SU-DHL-6 (cell line): ENCODE measurements around the gene RASAL3.

Experiments used
- H2AFZ ChIP-seq: fragments of 200-600 bp; sonication (generic); 2 replicates; pipeline ENCODE4 v1.6.1; 2014; ENCODE audit warnings: low read depth, mild to moderate bottlenecking, moderate library complexity, mixed read lengths, antibody characterized with exemption, low read length; ENCODE audit not compliant: severe bottlenecking
- H3F3A ChIP-seq: fragments of 200-600 bp; shearing (Covaris generic); 2 replicates; pipeline ENCODE4 v1.6.0; 2016; ENCODE audit warnings: antibody characterized with exemption, mild to moderate bottlenecking; ENCODE audit not compliant: insufficient read depth
- H3K27ac ChIP-seq: fragments of 200-600 bp; sonication (generic); 2 replicates; pipeline ENCODE4 v1.5.1; 2016; ENCODE audit warnings: low read depth, mild to moderate bottlenecking, low read length, moderate library complexity, mixed read lengths
- H3K27me3 ChIP-seq: fragments of 200-600 bp; sonication (generic), shearing (Covaris generic); 2 replicates; pipeline ENCODE4 v1.6.0; 2014; ENCODE audit warnings: mild to moderate bottlenecking, low read length
- H3K36me3 ChIP-seq: fragments of 200-600 bp; sonication (generic); 2 replicates; pipeline ENCODE4 v1.6.1; 2014; ENCODE audit warnings: mild to moderate bottlenecking, low read length, mixed read lengths
- H3K4me2 ChIP-seq: fragments of 300-600, 200-600 bp; shearing (Covaris generic), sonication (generic); 2 replicates; pipeline ENCODE4 v1.6.0; 2014; ENCODE audit warnings: low read length, low read depth, mild to moderate bottlenecking; ENCODE audit not compliant: poor library complexity, severe bottlenecking
- H3K4me3 ChIP-seq: fragments of 200-600 bp; sonication (generic); 2 replicates; pipeline ENCODE4 v1.5.1; 2014; ENCODE audit warnings: antibody characterized with exemption, low read length, mild to moderate bottlenecking, mixed read lengths; ENCODE audit not compliant: insufficient read depth, poor library complexity, severe bottlenecking
- H3K79me2 ChIP-seq: fragments of 200-600 bp; sonication (generic); 2 replicates; pipeline ENCODE4 v1.6.1; 2014; ENCODE audit warnings: mild to moderate bottlenecking, low read length, moderate library complexity; ENCODE audit not compliant: insufficient read depth
- H3K9ac ChIP-seq: fragments of 200-600 bp; sonication (generic); 2 replicates; pipeline ENCODE4 v1.7.0; 2014; ENCODE audit warnings: mild to moderate bottlenecking, low read length
- H3K9me2 ChIP-seq: fragments of 200-600 bp; sonication (generic); replicated peaks from 2 replicates; pipeline ENCODE4 v1.6.1; 2014; ENCODE audit warnings: low read length; ENCODE audit not compliant: insufficient read depth
- H3K9me3 ChIP-seq: fragments of 200-600 bp; sonication (generic); 2 replicates; pipeline ENCODE4 v1.6.1; 2014; ENCODE audit warnings: low read length, mixed read lengths; ENCODE audit not compliant: insufficient read depth
- H4K20me1 ChIP-seq: fragments of 200-600 bp; sonication (generic); 2 replicates; pipeline ENCODE4 v1.6.1; 2014; ENCODE audit warnings: low read depth, mild to moderate bottlenecking, antibody characterized with exemption, low read length, moderate library complexity, mixed read lengths
- EZH2phosphoT487 ChIP-seq: fragments of 200-600 bp; sonication (generic), shearing (Covaris generic); conservative IDR thresholded peaks from 2 replicates; pipeline ENCODE4 v1.6.1; 2018; ENCODE audit warnings: mild to moderate bottlenecking, antibody characterized with exemption, low read length, moderate library complexity, mixed read lengths
- TF ChIP-seq, protein P1 (sequence below): fragments of 200-600 bp; sonication (generic); IDR thresholded peaks from one replicate; pipeline ENCODE4 v1.5.1; 2017; ENCODE audit warnings: antibody characterized with exemption, mild to moderate bottlenecking, low read length, moderate library complexity; ENCODE audit not compliant: insufficient read depth, poor library complexity, severe bottlenecking

RASAL3 gene

DNA sequence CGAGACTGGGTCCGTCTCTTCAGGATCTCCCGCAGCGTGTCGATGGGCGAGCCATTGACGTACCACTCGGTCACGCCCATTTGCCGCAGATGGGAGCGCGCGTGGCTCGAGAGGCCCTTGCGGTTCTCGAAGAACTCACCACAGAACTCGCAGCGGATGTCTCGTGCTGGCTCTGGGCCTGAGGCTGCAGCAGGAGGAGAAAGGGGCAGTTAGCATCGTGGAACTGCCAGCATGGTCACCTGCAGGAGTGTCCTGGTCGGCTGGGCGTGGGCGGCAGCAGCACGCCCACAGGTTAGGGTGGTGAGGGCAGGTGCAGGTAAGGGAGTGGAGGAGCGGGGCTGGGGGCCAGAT lies 37.0 kb downstream of the RASAL3 start:
- no peak overlapping the region for H3K9ac ChIP-seq
- no peaks in the 10 kb centered on the region for H3K9me3 ChIP-seq
- peaks cover 7% of the 10 kb centered on the region; the same call in 1 of the 2 replicates for H3K36me3 ChIP-seq
- H4K20me1 ChIP-seq: no peaks in the 10 kb centered on the region; the same call in 1 of the 2 replicates
- H3K4me3 ChIP-seq: no peak overlapping the region
- no peak overlapping the region for H3K27ac ChIP-seq
- no peaks in the 10 kb centered on the region for H3K27me3 ChIP-seq
- peaks cover 40% of the 10 kb centered on the region for H3K79me2 ChIP-seq
- no peak overlapping the region for H3K4me2 ChIP-seq
- no peak overlapping the region for H2AFZ ChIP-seq
- H3K9me2 ChIP-seq: no peaks in the 10 kb centered on the region
- no peaks in the 10 kb centered on the region for H3F3A ChIP-seq
- TF ChIP-seq EZH2phosphoT487: no peak
- TF ChIP-seq, protein P1, sequence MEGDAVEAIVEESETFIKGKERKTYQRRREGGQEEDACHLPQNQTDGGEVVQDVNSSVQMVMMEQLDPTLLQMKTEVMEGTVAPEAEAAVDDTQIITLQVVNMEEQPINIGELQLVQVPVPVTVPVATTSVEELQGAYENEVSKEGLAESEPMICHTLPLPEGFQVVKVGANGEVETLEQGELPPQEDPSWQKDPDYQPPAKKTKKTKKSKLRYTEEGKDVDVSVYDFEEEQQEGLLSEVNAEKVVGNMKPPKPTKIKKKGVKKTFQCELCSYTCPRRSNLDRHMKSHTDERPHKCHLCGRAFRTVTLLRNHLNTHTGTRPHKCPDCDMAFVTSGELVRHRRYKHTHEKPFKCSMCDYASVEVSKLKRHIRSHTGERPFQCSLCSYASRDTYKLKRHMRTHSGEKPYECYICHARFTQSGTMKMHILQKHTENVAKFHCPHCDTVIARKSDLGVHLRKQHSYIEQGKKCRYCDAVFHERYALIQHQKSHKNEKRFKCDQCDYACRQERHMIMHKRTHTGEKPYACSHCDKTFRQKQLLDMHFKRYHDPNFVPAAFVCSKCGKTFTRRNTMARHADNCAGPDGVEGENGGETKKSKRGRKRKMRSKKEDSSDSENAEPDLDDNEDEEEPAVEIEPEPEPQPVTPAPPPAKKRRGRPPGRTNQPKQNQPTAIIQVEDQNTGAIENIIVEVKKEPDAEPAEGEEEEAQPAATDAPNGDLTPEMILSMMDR: no peak

- H3K36me3 ChIP-seq: peaks cover 7% of the 10 kb centered on the region; the same call in 1 of the 2 replicates
These were observed 37.6 kb downstream of the RASAL3 start for GRCh38 chr19:15426485-15427349.

DNA sequence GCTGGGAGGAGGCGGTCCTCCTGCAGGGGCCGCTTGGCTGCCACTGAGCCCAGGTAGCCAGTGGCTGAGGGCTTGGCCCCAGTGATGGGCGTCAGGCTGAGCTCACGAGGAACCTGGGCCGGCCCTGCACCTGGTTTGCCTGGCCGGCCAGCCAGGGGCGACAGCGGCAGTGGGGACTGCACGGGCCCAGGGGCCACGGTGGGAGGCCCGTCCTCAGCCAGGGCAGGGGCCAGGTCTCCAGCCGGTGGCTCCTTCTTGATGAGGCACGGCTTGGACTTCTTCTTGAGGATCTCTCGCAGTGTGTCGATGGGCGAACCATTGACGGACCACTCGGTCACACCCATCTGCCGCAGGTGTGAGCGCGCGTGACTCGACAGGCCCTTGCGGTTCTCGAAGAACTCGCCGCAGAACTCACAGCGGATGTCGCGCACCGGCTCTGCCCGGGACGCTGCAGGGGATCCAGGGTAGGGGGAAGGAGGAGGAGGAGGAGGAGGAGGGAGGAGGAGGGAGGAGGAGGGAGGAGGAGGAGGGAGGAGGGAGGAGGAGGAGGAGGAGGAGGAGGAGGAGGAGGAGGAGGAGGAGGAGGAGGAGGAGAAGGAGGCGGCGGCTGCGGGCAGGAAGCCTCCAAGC lies 38.9 kb downstream of the RASAL3 start:
- no peak overlapping the region for H3K4me2 ChIP-seq
- H3K9me2 ChIP-seq: no peaks in the 10 kb centered on the region
- H3K4me3 ChIP-seq: no peak overlapping the region
- H3F3A ChIP-seq: no peaks in the 10 kb centered on the region
- H3K27me3 ChIP-seq: no peaks in the 10 kb centered on the region
- no peaks in the 10 kb centered on the region for H3K9me3 ChIP-seq
- no peak overlapping the region for H2AFZ ChIP-seq
- no peaks in the 10 kb centered on the region; the same call in 1 of the 2 replicates for H4K20me1 ChIP-seq
- H3K9ac ChIP-seq: no peak overlapping the region
- no peak for TF ChIP-seq EZH2phosphoT487
- TF ChIP-seq, protein P1: no peak
- peaks cover 22% of the 10 kb centered on the region for H3K79me2 ChIP-seq
- H3K27ac ChIP-seq: no peak overlapping the region
- H3K36me3 ChIP-seq: peaks cover 7% of the 10 kb centered on the region; the same call in 1 of the 2 replicates

More at GRCh38 chr19:15426485-15427349, 37.6 kb downstream of the RASAL3 start:
- no peaks in the 10 kb centered on the region for H3F3A ChIP-seq
- no peak overlapping the region for H3K27ac ChIP-seq
- no peak overlapping the region for H2AFZ ChIP-seq
- no peaks in the 10 kb centered on the region for H3K9me2 ChIP-seq
- no peaks in the 10 kb centered on the region for H3K27me3 ChIP-seq
- H3K9ac ChIP-seq: no peak overlapping the region
- no peak overlapping the region for H3K4me3 ChIP-seq
- H4K20me1 ChIP-seq: no peaks in the 10 kb centered on the region; the same call in 1 of the 2 replicates
- H3K9me3 ChIP-seq: no peaks in the 10 kb centered on the region
- H3K79me2 ChIP-seq: peaks cover 34% of the 10 kb centered on the region
- no peak overlapping the region for H3K4me2 ChIP-seq
- TF ChIP-seq, protein P1: no peak
